ENCODE results near the gene PLD4.
"Not testable (repeated sequence)": the region's sequence is repeated elsewhere in the genome, so short reads cannot be mapped to it uniquely, and the experiment has no call there.

DNA sequence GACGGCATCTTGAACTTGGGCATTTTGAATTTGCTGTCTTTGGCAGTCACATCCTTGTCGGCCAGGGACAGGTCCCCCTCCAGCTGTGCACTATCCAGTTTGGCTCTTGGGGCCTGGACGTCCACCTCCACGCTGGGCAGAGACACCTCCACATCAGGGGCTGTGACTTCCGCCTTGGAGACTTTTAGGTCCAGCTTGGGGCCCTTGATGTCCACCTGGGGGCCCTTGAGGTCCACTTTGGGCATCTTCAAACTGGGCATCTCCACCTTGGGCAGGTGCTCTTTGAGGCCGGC is 19.3 kb downstream of the PLD4 start:
- TF ChIP-seq, protein P1, sequence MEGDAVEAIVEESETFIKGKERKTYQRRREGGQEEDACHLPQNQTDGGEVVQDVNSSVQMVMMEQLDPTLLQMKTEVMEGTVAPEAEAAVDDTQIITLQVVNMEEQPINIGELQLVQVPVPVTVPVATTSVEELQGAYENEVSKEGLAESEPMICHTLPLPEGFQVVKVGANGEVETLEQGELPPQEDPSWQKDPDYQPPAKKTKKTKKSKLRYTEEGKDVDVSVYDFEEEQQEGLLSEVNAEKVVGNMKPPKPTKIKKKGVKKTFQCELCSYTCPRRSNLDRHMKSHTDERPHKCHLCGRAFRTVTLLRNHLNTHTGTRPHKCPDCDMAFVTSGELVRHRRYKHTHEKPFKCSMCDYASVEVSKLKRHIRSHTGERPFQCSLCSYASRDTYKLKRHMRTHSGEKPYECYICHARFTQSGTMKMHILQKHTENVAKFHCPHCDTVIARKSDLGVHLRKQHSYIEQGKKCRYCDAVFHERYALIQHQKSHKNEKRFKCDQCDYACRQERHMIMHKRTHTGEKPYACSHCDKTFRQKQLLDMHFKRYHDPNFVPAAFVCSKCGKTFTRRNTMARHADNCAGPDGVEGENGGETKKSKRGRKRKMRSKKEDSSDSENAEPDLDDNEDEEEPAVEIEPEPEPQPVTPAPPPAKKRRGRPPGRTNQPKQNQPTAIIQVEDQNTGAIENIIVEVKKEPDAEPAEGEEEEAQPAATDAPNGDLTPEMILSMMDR (IDR thresholded peaks at IDR 0.05; ENCODE audit: poor library complexity), result not testable (repeated sequence)
- TF ChIP-seq EZH2phosphoT487 (IDR thresholded peaks at IDR 0.05; ENCODE audit: low read depth, severe bottlenecking, unreplicated experiment); EZH2 (IDR thresholded peaks at IDR 0.05; ENCODE audit: borderline replicate concordance): not testable (repeated sequence)
